HG02623 (cell line): ENCODE data around the gene UPK3BL1.
"Not testable (repeated sequence)": the region's sequence is repeated elsewhere in the genome, so short reads cannot be mapped to it uniquely, and the experiment has no call there.

ENCODE experiments used
- ATAC-seq: cut with Tn5 transposase; IDR thresholded peaks from one replicate; pipeline ENCODE4 v1.9.1; 2021; ENCODE audit warnings: moderate library complexity; ENCODE audit not compliant: unreplicated experiment

UPK3BL1 gene

DNA sequence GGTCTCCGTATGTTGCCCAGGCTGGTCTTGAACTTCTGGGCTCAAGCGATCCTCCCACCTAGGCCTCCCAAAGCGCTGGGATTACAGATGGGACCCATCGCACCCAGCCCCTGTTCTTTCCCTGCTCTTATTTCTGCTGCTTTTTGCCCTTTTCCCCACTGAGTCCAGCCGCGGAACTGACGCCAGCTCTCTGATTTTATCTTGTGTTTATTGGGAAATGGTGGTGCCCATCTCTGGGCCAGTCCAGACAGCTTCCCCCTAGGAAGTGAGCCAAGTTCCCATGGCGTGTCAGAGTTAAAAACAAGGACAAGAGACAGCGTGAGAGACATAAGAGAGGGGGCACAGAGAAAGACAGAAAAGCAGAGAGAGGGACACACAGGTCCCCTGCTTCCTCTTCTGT lies 12.0 kb downstream of the UPK3BL1 start:
- ATAC-seq: not testable (repeated sequence)

DNA sequence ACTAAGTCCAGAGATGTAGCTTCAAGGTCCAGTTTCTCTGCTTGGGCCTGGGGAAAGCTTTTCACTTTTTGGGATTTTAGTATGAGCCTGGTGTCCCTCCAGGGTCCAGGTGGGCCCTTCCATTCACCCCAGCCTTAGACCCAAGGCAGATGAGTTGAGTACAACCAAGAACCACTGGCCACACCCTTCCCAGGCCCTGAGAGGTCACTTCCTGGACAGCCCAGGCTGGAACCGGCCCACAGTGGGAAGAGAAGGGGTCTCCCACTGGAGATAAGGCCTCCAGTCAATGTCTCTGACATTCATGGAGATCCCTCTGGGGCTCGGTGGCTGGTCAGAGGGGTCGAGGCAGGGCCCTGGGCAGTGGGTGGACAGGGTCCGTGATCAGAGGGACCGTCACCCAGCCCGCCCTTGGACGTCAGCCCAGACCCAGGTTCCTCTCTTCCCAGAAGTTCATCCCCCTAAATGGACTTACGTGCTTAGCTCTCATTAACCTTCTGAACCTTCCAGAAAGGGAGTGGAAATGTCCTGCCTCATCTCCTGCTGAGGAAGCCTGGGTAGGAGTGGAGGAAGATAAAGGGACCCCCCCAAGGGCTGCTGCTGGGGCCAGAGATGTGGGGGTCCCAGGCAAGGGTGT lies 15.2 kb downstream of the UPK3BL1 start:
- not testable (repeated sequence) for ATAC-seq

DNA sequence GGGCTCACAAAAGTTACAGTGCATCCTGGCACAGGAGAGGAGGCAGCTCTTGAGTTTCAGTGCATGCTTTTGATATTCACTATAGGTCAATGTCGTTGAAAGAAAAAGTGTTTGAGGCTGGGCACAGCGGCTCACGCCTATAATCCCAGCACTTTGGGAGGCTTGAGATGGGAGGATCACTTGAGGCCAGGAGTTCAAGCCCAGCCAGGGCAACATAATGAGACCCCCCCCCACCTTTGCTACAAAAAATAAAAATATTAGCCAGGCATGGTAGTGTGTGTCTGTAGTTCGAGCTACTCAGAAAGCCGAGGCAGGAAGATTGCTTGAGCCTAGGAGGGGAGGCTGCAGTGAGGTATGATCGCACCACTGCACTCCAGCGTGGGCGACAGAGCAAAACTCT lies 24.5 kb downstream of the UPK3BL1 start:
- ATAC-seq: not testable (repeated sequence)

DNA sequence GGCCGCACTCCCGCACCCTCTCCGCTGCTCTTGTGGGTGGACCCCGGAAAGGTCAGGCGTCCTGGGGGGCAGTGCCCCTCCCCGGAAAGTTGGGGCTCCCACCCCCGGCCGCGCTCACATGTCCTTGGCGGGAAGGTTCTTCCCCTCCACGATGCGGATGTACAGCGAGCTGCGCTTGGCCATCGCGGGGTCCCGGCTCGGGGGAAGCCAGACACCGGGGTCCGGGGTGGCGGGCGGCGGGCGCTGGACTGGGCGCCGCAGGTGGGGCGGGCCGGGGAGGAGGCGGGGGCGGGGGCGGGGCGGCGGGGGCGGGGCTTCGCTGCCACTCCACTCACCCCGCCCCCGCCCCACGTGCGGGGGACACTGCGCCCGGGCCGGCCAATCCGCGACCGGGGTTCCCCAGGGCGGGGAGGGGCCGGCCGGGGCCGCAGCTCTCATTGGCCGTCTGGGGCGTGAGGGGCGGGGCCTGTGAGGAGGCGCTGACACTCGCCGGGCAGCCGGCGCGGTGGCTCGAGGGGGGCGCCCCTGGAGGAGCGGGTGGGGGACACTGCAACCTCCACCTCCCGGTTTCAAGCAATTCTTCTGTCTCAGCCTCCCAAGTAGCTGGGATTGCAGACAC lies 26.0 kb downstream of the UPK3BL1 start, which contains the start of gene RASA4:
RASA4 (minus strand) TSS at position 250 of the 619 bp plus-strand sequence; CDS start at position 183, 67 bp downstream.
- ATAC-seq: peak; percentile 77

DNA sequence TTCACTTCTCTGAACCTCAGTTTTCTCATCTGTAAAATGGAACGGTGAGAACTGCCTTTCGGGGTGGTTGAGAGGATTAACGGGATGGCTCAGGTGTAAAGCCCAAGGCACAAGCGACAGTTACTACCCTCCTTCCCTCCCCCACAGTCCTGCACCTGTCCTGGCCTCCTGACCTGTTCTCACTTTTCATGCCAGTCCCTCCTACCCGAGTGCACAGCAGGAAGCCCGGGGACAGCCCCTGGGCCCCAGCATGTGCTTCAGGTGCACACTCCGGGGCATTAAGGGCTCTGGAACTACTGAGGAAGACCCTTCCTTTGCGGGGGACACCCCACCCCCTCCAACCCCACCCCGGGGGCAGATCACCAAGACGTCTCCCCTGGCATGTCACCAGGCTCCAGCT lies 26.7 kb downstream of the UPK3BL1 start:
- not testable (repeated sequence) for ATAC-seq

DNA sequence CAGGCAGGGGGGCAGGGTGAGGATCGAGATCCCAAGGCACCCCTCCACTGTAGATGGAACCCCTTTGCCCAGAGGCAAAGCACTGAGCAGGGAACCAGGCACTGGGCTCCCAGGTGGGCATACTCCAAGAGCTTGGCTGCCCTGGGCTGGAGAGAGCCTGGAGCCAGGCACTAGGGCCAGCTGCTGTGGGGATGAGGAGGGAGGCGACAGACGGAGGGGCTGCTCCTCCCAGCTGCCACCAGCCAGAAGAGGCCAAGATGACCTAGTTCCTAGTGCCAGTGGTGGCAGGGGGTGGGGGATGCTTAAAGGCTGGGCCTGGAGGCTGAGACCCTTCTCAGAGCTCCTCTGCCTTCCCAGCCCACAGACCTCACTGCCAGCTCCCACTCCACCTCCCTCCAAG lies 27.7 kb downstream of the UPK3BL1 start:
- not testable (repeated sequence) for ATAC-seq

DNA sequence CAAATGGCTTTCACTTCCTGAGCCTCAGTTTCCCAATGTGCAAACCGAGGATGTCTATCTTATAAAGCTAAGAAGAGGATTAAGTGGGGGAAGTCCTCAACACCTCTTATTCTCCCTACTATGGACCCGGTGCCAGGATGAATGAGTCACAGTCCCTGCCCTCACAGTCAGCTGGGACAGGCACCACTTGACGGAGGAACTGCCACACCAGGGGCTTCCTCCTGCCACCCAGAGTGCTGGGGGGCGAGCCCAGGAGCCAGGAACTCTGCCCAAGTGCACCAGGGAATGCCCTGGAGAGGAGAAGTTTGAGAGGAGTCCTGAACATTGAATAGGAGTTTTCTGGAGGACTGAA lies 28.3 kb downstream of the UPK3BL1 start:
- peak; percentile 14 for ATAC-seq

DNA sequence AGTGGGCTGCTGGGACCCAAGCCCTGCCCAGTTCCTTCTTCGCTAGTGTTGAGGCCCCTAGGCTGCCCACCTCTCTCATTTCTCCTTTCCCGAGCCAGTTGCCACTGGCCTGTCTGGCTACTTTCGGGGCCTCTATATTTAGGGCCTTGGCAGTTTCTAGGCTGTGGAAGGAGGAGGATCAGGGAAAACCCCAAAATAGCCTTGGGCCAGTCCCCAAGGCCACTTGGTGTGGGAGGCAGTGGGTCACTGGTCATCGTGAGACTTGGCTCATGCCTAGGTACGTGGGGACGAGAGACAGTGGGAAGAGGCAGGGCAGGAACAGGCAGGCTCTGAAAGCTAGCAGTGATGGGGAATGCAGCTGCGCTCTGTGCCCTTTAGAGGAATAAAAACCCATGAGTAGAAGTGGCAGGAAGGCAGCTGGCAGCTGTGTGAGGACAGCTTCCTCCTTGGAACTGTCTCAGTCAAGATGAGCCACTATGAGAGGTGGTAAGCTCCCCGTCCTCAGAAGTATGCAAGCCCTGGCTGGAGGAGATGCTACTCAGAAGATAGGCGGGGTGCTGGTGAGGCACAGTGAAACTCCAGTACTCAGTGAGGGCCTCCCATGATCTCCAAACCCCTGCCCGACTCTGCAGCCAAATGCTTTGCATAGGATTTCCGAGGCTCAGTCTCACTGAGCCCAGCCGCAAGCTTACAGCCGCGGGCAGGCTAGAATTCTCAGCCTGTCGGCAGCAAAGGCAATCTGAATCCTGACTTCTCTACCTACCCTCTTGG lies 28.8 kb downstream of the UPK3BL1 start:
- ATAC-seq: peak; percentile 59

DNA sequence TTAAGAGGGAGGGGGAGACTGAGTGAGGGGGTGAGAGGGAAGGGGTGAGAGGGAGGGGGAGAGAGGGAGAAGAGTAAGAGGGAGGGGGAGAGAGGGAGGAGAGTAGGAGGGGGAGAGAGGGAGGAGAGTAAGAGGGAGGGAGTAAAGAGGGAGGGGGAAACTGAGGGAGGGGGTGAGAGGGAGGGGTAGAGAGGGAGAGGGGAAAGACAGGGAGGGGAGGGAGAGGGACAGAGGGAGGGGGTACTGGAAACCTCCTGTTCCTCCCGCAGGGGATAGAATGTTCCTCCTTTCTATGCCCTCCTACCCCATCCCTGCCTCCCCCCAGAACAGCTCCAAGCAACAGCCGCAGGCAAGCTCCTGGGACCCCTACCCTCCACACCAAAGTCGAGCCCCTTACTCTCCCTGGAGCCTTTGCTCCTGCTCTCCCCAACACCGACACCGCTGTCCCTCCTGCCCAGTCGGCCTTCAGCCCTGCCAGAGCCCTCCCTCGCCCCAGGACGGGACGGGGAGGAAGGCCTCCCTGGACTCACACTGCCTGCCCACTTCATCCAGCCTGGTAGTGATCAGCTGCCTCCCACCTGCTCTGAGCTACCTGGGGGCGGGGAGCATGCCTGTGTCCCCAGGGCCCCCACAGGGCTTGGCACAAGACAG lies 30.8 kb downstream of the UPK3BL1 start:
- ATAC-seq: not testable (repeated sequence)

DNA sequence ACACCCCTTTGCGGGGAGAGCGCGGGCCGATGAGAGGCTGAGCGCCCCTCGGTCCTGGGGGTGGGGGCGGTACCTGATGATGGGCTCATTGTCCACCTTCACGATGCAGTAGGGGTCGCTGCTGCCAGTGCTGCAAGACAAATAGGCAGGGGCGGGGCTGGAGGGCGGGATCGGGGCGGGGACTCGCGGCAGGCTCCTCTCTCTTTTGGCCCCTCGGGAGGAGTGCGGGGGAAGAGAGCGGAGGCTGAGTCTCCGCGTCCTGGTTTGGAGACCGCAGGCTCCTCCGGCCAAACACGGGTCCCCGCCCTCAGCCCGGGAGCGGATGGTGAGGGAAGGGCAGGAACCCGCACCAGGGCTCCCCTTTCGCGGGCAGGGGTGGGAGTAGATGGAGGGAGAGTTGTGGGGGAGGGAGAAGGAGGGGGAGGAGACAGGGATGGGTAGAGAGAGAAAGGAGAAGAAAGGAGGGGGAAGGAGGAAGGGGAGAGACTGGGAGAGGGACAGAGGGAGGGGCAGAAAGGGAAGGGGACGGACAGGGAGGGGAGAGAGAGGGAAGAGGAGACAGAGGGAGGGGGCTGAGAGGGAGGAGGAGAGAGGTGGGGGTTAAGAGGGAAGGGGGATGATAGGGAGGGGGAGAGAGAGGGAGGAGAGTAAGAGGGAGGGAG lies 31.4 kb downstream of the UPK3BL1 start:
- peak; percentile 38 for ATAC-seq

DNA sequence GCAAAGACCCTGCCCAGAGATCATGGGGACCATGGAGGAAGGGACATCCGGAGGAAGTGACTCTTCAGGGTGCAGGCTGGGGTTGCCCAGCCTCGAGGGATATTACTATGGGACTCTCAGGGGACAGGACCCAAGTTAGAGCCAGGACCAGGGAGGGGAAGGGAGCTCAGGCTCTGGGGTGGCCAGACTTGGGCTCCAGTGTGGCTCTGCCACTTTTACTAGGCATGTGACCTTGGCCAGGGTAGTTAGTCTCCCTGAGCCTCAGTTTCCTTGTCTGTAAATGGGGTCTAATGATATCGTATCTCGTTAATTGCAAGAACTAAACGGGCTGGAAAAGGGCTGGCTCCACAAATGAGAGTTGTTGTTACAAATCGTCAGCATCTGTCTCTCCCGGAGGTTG lies 32.1 kb downstream of the UPK3BL1 start:
- not testable (repeated sequence) for ATAC-seq

DNA sequence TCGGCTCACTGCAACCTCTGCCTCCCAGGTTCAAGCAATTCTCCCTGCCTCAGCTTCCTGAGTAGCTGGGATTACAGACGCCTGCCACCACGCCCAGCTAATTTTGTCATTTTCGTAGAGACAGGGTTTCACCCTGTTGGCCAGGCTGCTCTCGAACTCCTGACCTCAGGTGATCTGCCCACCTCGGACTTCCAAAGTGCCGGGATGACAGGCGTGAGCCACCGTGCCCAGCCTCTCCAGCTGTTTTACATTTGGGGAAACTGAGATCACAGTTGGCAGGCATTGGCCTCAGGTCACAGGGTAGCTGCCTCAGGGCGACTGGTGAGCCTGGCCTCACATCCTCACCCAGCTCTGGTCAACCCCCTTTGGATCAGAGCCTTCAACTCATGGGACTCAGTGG lies 32.9 kb downstream of the UPK3BL1 start:
- not testable (repeated sequence) for ATAC-seq

DNA sequence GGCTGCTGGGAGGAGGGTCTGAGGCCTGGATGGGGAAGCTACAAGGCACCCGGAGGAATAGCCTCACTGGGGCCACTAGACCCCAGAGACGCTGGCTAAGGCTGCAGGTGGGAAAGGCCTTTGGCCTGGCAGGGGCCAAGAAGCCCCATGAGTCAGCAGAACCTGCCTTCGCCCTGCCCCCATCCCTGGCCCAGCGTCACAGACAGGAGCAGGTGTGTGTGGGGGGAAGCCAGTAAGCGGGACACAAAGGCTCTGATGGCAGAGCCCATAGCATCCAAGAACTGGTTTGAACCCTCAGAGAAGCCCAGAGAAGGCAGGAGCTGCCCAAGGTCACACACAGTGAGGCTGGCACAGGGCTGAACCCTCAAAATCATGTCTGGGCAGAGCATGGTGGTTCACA lies 35.7 kb downstream of the UPK3BL1 start:
- not testable (repeated sequence) for ATAC-seq

DNA sequence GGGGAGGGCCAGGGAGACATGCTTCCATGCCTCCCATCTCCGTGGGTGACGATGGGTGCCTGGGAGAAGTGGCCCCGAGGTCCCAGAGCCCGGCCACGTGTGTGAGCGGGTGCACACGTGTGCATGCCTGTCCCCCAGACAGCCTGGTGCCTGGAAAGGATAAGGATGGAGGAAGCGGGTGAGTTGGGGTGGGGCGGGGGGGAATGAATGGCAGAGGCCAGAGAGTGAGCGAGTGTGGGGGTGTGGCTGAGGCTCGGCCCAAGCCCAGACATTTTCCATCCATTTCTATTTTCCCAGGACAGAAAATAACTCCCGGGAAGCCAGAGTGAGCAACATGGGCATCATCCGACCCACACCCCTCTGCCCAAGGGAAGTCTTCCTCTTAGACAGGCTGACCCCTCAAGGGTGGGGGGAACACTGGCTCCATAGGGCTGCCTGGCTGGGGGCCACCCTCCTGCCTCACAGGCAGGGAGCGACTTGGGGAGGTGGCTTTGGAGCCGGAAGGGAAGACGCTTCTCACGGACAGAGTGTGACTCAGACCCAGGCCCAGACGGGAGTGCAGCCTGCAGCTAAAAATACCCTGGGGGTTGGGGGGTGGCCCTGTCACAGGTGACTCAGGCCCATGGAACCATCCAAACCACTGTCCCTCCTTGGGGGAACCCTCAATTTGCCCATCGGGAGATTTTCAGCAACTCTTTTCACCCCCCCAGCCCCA lies 38.0 kb downstream of the UPK3BL1 start:
- ATAC-seq: not testable (repeated sequence)

DNA sequence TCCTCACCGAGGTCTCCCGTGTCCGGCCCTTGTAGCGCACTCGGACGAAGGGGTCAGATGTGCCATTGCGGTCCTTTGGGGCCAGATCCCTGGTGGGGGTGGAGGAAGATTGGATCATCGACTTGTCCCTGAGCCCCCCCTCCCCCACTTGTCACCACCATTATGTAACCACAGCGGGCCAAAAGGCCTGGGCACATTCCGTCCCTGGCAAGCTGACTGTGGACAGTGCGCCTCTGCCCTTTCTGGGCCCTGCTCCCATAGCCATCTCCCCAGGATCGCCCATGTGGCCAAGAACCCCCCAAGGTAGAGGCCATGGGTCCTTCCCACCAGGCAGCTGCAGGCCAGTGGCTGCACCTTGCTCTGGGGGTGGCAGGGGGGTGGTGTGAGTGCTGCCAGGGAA lies 40.3 kb downstream of the UPK3BL1 start:
- not testable (repeated sequence) for ATAC-seq

DNA sequence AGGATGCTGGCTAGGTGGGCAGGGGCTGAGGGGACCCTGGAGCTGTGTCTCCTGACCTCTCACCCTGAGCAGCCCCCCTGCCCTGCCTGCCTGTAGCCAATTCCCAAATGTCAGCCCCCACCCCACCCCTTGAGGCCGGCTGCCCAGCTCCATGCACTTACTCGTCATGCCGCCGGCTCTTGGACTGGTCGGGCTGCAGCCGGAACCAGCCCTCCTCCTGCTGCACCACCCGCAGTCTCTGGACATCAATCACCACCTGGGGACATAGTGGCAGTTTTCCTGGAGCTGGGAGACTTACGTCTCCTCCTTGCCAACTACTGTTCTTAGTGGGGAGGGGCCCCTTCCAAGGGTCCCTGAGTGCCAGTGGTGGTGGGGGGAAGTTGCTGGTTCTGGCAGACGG lies 42.9 kb downstream of the UPK3BL1 start:
- ATAC-seq: not testable (repeated sequence)

DNA sequence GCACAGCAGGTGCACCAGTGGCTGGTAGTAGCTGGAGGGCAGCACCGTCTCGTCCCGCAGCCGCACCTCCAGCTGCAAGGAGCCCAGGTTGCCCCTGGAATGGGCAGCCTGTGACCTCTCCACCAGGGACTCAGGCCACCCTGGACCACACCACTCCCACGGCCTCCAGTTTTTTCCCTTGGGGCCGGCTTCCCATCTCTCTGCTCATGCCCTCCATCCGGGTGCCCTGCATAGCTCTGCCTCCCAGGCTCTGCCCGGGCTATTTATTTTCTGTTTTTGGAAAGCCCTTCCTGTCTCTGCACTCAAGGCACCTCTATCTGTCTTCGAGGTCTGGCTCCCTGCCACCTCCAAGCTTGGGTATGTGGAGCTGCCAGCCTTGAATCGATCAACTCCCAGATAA lies 46.6 kb downstream of the UPK3BL1 start:
- not testable (repeated sequence) for ATAC-seq

DNA sequence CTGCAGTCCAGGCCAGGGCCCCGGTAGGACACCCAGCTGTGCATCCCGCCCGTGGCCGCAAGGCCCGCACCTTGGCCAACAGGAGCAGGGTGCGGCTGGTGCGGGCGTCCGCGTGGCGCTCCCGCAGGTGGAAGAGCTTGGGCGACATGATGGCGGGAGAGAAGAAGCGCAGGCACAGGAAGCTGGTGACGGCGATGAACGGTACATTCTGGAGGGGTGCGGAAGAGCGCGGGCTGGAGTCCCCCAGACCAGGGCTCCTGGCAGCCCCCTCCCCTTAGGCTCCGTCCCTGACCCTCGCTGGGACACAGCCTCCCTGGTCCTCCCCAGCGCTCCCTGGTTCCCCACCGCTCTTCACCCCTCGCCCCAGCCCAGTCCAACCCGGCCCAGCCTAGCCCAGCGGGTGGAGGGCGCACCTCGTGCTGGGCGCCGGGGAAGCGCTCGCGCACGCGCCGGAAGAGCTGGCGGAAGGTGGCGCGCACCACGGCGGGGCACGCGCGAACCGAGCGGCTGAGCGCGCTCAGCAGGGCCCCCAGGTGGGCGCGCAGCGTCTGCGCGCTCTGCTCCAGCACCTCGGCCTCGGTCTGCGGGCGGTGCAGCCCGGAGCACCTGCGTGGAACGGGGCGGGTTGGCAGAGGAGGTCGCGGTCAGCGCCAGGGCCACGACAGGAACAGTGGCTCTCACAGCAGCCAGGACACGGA lies 48.8 kb downstream of the UPK3BL1 start:
- ATAC-seq: peak; percentile 48

DNA sequence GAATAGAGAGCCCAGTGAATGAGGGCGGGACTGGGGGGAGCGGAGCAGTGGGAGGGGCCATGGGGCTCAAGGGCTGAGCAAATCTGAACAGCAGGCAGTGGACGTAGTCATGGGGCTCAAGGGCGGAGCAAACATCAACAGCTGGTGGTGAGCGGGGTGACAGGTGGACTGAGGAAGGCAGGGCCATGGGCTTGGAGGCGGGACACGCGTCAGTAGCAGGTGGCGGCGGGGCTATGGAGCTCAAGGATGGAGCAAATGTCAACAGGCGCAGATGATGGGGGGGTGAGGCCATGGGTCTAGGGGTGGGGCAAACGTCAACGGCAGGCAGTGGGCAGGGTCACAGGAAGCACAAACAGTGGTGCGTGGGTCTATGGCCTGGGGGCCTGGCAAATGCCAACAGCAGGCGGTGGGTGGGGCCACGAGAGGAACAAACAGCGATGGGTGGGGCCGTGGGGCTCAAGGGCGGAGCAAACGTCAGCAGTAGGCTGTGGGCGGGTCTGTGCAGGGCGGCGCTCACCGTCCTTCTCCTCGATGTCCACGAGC lies 50.0 kb downstream of the UPK3BL1 start:
- peak; percentile 56 for ATAC-seq
